ENCODE measurements around the gene PYM1.
"Not testable (repeated sequence)": the region's sequence is repeated elsewhere in the genome, so short reads cannot be mapped to it uniquely, and the experiment has no call there.

GRCh38 chr12:55919032-55919431, 8.7 kb downstream of the PYM1 start:
- not testable (repeated sequence) for TF ChIP-seq REXO4 (CRISPR knock-in tag; IDR thresholded peaks at IDR 0.05; ENCODE audit: borderline replicate concordance); ZNF274 (CRISPR knock-in tag; IDR thresholded peaks at IDR 0.05); MXI1 (IDR thresholded peaks at IDR 0.05; ENCODE audit: borderline replicate concordance, low read depth, low read length)

All from HepG2 (cell line).